Activated effector memory CD4-positive, alpha-beta T cell treated with anti-CD3 and anti-CD28 coated beads, Interleukin-2, amount 50 U/mL, for 16 hours (primary cell): ENCODE results near the gene MAGEB5.
"Not testable (repeated sequence)": the region's sequence is repeated elsewhere in the genome, so short reads cannot be mapped to it uniquely, and the experiment has no call there.

ENCODE experiments used
- DNase-seq: peaks from one replicate; pipeline ENCODE4 v3.0.0-alpha.2; 2020

MAGEB5 gene

GRCh38 chrX:26215869-26216268 lies at the start of gene MAGEB5:
Gene MAGEB5, plus strand, starts transcription at chrX:26216169. Its CDS starts 1,133 bp downstream, at chrX:26217302.
- DNase-seq: no peak

DNA sequence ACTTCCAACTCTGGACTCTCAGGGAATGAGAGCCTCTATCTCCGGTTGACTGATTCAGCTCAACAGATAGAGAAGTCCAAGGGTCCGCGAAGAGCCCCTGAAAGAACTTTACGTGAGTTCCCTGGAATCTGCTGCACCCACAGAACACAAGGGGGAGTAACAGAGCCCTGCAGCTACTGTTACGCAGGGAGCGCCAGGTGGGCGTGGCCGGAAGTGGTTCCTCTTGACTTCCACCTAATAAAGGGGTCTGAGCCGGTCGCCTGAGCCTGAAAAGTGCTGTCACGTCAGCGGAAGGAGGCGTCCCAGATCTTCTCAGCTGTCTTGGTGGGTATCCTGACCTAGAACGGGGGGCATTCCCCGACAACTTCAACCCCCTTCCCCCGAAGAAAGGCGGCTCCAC lies 23.8 kb upstream of the MAGEB5 start, which contains the start of gene MAGEB6:
MAGEB6 (plus strand) TSS at position 237 of the 400 bp plus-strand sequence. CDS start 1,407 bp downstream, outside the sequence.
- DNase-seq: no peak

DNA sequence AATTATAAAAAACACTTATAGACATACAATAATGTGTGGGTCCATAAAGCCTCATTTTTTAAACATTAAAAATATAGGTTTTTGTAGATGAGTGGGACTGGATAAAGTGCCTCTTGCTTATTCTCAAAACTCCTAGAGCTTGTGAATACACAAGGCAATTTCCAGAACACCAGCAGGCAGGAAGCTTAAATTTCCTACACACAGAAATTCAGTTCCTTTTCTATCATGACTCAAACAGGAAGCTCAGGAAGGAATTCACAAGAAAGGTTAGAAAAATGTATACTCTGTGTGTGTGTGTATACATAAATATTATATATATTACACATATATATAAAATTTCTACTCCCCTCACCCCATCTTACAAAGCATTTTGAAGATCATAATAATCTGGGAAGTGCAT lies 12.4 kb upstream of the MAGEB5 start:
- DNase-seq: no peak

DNA sequence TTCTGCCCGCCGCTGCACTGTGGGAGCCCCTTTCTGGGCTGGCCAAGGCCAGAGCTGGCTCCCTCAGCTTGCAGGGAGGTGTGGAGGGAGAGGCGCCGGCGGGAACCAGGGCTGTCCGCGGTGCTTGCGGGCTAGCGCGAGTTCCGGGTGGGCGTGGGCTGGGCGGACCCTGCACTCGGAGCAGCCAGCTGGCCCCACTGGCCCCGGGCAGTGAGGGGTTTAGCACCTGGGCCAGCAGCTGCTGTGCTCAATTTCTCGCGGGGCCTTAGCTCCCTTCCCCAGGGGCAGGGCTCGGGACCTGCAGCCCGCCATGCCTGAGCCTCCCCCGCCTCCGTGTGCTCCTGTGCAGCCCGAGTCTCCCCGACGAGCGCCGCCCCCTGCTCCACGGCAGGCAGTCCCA lies 11.3 kb upstream of the MAGEB5 start:
- DNase-seq: not testable (repeated sequence)

DNA sequence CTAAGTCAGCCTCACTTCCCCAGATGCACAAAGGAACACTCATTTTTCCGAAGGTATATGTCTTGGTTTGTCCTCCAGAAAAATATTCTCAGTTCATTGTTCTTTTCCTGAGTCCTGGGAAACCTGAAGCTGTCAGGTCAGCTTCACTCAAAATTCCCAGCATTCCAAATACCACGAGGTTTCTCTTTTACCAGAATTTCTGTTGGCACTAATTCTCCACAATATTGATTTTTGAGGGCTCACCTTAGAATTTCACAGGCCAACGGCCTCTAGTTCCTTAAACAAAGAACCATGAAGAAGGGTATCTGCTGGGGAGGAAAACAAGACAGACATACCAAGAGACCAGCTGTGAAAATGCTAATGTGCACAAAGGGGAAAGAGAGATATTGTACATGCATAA lies 8.0 kb upstream of the MAGEB5 start:
- no peak for DNase-seq

DNA sequence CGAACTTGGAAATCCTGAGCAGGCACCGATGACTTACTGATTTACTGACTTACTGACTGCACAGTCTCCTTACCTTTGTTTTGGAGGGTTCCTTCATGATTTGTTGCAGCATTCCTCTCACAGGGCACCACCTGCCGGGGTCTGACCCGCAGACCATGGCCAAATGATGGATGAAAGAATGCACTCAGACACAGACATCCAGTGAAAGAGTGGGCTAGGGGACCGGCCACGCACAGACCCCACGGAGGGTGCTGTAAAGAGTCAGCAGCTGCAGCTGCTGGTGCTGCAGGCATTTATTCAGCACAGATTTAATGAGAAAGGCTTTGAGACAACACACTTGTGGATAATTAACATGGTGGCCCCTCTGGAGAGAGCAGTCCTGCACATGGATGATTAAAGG lies 3.4 kb downstream of the MAGEB5 start:
- no peak for DNase-seq

DNA sequence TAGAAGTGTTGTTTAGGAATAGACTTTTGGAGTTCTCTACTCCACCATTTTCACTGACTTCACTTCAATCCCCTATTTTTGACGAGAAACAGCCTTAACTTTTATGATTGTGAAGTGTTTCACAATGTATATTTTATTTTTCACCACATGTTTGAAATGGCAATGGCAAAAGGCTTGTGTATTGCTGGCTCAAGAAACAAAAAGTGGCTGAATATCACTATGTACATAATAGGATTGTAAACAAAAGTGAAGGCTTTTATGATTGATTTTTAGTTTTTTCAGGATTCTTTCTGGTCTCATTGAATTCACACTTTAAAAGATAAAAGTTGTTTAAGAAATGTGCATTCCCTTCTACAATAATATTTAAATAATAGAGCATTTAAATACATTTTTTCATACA lies 18.2 kb downstream of the MAGEB5 start:
- no peak for DNase-seq

DNA sequence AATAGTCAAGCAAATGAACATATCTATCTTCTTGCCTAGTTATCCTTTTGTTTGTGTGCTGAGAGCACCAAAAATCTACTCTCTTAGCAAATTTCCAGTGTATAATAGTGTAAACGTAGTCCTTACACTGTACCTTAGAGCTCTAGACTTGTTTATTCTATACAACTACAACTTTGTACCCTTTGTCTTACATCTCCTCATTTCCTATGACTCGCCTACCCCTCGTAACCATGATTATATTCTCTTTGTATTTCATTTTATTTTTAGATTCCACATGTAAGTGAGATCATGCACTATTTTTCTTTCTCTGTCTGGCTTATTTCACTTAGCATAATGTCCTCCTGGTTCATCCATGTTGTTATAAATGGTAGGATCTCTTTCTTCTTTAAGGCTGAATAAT lies 37.6 kb downstream of the MAGEB5 start:
- no peak for DNase-seq

DNA sequence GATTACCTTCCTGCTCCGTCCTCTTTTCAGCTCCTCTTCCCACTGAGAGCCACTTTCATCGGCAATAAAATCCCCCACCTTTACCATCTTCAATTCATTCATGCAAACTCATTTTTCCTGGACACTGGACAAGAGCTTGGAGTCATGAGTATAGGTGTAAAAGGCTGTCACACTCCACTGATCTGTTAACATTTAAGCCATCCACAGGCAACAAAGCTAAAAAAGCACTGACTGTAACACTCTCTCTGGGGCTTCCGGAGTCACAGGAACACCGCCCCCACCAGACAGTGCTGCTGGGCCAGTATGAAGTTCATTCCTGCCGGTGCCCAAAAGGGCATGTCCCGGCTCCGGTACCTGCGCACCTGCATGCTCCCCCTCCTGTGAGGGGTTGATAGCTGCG lies 38.5 kb downstream of the MAGEB5 start:
- no peak for DNase-seq

DNA sequence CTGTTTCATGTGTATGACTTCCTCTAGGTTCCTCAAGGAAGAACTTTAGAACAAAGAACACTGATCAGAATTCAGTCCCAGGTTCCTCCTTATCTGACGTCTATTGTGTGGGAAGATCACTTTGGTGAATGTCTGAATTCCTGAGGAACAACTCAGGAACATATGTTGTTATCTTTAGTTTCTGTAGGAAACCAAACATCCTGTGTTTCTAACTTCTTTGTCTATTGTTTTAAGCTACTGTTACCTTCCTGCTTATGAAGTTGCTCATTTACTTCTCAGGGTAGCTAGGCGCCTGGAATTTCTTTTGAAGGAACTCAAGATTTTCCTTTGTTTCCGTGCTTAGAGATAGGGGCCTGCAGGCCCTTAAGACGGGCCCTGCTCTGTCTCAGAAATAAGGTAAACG lies 46.2 kb downstream of the MAGEB5 start:
- DNase-seq: no peak
